Measurements from ENCODE around the gene DACT1. TPM values are rescaled to one million over a fixed set of nuclear protein-coding genes. Genes with fewer than 3 reads are reported as not detected.

Gene DACT1
- total RNA-seq, 3 donors from 2014 or later: 5.0 to 9.8 (median 5.1) TPM

GRCh38 chr14:58671436-58671835 is 33.7 kb downstream of the DACT1 start:
- no peak overlapping the region for H3K4me3 ChIP-seq
- H3K9me3 ChIP-seq: no peaks in the 10 kb centered on the region
- no peaks in the 10 kb centered on the region for H3K36me3 ChIP-seq
- DNase-seq (ENCODE audit: low spot score in 2 of 2): no peak
- no peaks in the 10 kb centered on the region for H3K4me1 ChIP-seq
- intact Hi-C loops (cut with DNase I; ENCODE audit: low total_unique reads): no loop called here
- H3K27ac ChIP-seq: no peak overlapping the region
- no peak for TF ChIP-seq POLR2A (IDR thresholded peaks at IDR 0.05)
- no peak for TF ChIP-seq POLR2AphosphoS5 (IDR thresholded peaks at IDR 0.05)
- TF ChIP-seq CTCF (IDR thresholded peaks at IDR 0.05): no peak
- H3K27me3 ChIP-seq: no peaks in the 10 kb centered on the region

- no peak overlapping the region for H3K4me3 ChIP-seq
- DNase-seq (ENCODE audit: low spot score in 2 of 2): no peak
- no peaks in the 10 kb centered on the region for H3K27me3 ChIP-seq
- no peaks in the 10 kb centered on the region for H3K4me1 ChIP-seq
- no peaks in the 10 kb centered on the region for H3K36me3 ChIP-seq
- intact Hi-C loops (cut with DNase I; ENCODE audit: low total_unique reads): no loop called here
- H3K9me3 ChIP-seq: no peaks in the 10 kb centered on the region
- no peak overlapping the region for H3K27ac ChIP-seq
- TF ChIP-seq POLR2AphosphoS5 (IDR thresholded peaks at IDR 0.05): no peak
- TF ChIP-seq CTCF (IDR thresholded peaks at IDR 0.05): no peak
- no peak for TF ChIP-seq POLR2A (IDR thresholded peaks at IDR 0.05)
Observed at GRCh38 chr14:58673722-58674121, 36.0 kb downstream of the DACT1 start.

- H3K4me3 ChIP-seq: no peak overlapping the region
Observed at GRCh38 chr14:58677001-58677400, 39.2 kb downstream of the DACT1 start.

GRCh38 chr14:58677517-58677916 is 39.8 kb downstream of the DACT1 start:
- no peaks in the 10 kb centered on the region for H3K9me3 ChIP-seq
- H3K27me3 ChIP-seq: no peaks in the 10 kb centered on the region
- H3K4me1 ChIP-seq: no peaks in the 10 kb centered on the region
- TF ChIP-seq POLR2A (IDR thresholded peaks at IDR 0.05): no peak
- no peak for TF ChIP-seq POLR2AphosphoS5 (IDR thresholded peaks at IDR 0.05)
- no peak for TF ChIP-seq CTCF (IDR thresholded peaks at IDR 0.05)
- intact Hi-C loops (cut with DNase I; ENCODE audit: low total_unique reads): no loop called here
- H3K36me3 ChIP-seq: no peaks in the 10 kb centered on the region
- no peak overlapping the region for H3K27ac ChIP-seq
- no peak overlapping the region for H3K4me3 ChIP-seq
- DNase-seq (ENCODE audit: low spot score in 2 of 2): no peak

More at GRCh38 chr14:58677001-58677400, 39.2 kb downstream of the DACT1 start:
- H3K27me3 ChIP-seq: no peaks in the 10 kb centered on the region
- no peak overlapping the region for H3K27ac ChIP-seq
- TF ChIP-seq POLR2AphosphoS5 (IDR thresholded peaks at IDR 0.05) (no peak), CTCF (IDR thresholded peaks at IDR 0.05) (no peak), POLR2A (IDR thresholded peaks at IDR 0.05) (no peak)
- H3K9me3 ChIP-seq: no peaks in the 10 kb centered on the region
- intact Hi-C loops (cut with DNase I; ENCODE audit: low total_unique reads): no loop called here
- no peaks in the 10 kb centered on the region for H3K36me3 ChIP-seq
- DNase-seq (ENCODE audit: low spot score in 2 of 2): no peak
- no peaks in the 10 kb centered on the region for H3K4me1 ChIP-seq

DNA sequence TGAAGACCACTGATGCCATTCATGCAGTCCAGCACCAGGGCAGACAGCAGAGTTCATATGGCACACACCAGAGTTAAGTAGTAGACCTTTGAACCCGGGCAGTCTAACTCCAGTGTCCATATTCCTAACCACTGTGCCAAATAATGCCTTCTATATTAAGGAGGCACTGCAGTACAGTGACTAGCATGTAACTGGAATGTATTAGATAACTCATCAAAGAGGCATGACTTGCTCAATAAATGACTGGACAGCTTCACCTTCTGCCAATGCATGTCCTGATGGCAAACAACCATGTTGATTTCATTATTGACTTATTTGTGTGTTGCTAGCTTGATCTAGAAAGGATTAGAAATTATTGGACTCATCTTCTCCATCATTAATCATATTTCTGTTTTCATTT is 40.2 kb downstream of the DACT1 start:
- Histone ChIP-seq H3K36me3 (no peaks in the 10 kb centered on the region), H3K9me3 (no peaks in the 10 kb centered on the region), H3K4me1 (no peaks in the 10 kb centered on the region), H3K4me3 (no peak overlapping the region), H3K27me3 (no peaks in the 10 kb centered on the region), H3K27ac (no peak overlapping the region)
- no peak for DNase-seq (ENCODE audit: low spot score in 2 of 2)
- TF ChIP-seq POLR2A (IDR thresholded peaks at IDR 0.05) (no peak), CTCF (IDR thresholded peaks at IDR 0.05) (no peak), POLR2AphosphoS5 (IDR thresholded peaks at IDR 0.05) (no peak)
- intact Hi-C loops (cut with DNase I; ENCODE audit: low total_unique reads): no loop called here

All from breast epithelium (tissue), 4 donors.